KMS-11 (cell line): Measurements from ENCODE around the gene OPTN.
A peak's percentile ranks its signal among the peaks of the same experiment; 100 is the strongest.

Experiments used
- H2AFZ ChIP-seq: fragments of 200-600 bp; sonication (generic); 2 replicates; pipeline ENCODE4 v1.6.1; 2016; ENCODE audit warnings: antibody characterized with exemption, mixed run types, low read depth
- H3K27ac ChIP-seq: fragments of 200-600 bp; sonication (generic); 2 replicates; pipeline ENCODE4 v1.6.1; 2016; ENCODE audit warnings: mild to moderate bottlenecking, mixed run types
- H3K27me3 ChIP-seq: fragments of 200-600 bp; sonication (generic); 2 replicates; pipeline ENCODE4 v1.6.1; 2017; ENCODE audit warnings: mild to moderate bottlenecking, low read depth, mixed run types, moderate library complexity; ENCODE audit not compliant: insufficient read depth
- H3K36me3 ChIP-seq: fragments of 200-600 bp; sonication (generic); 2 replicates; pipeline ENCODE4 v1.6.1; 2017; ENCODE audit warnings: mild to moderate bottlenecking, mixed run types; ENCODE audit not compliant: insufficient read depth
- H3K4me1 ChIP-seq: fragments of 200-600 bp; sonication (generic); 2 replicates; pipeline ENCODE4 v1.6.1; 2016; ENCODE audit warnings: mild to moderate bottlenecking, low read depth, mixed run types; ENCODE audit not compliant: poor library complexity, severe bottlenecking
- H3K4me2 ChIP-seq: fragments of 200-600 bp; sonication (generic); 2 replicates; pipeline ENCODE4 v1.7.0; 2016; ENCODE audit warnings: mild to moderate bottlenecking, mixed run types
- H3K4me3 ChIP-seq: fragments of 200-600 bp; sonication (generic); IDR thresholded peaks from 2 replicates; pipeline ENCODE4 v1.6.1; 2017; ENCODE audit warnings: low read depth, low read length, mixed read lengths; ENCODE audit not compliant: insufficient read depth
- H3K79me2 ChIP-seq: fragments of 200-600 bp; sonication (generic); 2 replicates; pipeline ENCODE4 v1.6.1; 2016; ENCODE audit warnings: low read depth, mixed run types; ENCODE audit not compliant: insufficient read depth
- H3K9ac ChIP-seq: fragments of 200-600 bp; sonication (generic); 2 replicates; pipeline ENCODE4 v1.6.1; 2016; ENCODE audit warnings: mild to moderate bottlenecking, mixed run types
- H4K20me1 ChIP-seq: fragments of 200-600 bp; sonication (generic); 2 replicates; pipeline ENCODE4 v1.6.1; 2016; ENCODE audit warnings: mild to moderate bottlenecking, mixed run types; ENCODE audit not compliant: insufficient read depth
- TF ChIP-seq, protein P1 (sequence below): fragments of 200-600 bp; sonication (generic); conservative IDR thresholded peaks from 2 replicates; pipeline ENCODE4 v1.6.1; 2017; ENCODE audit warnings: low read depth, mild to moderate bottlenecking, antibody characterized with exemption, low read length, moderate library complexity, mixed read lengths

OPTN gene

DNA sequence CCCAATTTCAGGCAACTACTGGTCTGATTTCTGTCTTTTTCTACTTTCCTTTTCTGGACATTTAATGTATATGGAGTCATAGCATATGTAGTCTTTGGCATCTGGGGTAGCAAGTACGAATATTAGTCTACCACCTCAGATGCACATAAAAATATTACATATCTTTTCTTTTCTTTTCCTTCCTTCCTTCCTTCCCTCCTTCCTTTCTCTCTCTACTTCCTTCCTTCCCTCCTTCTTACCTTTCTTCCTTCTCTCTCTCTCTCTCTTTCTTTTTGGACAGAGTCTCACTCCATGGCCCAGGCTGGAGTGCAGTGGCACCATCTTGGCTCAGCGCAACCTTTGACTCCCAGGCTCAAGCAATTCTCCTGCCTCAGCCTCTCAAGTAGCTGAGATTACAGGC, 4.0 kb upstream of the OPTN start:
- H3K27ac ChIP-seq = no peak overlapping the region
- H3K27me3 ChIP-seq = no peaks in the 10 kb centered on the region
- TF ChIP-seq, protein P1, sequence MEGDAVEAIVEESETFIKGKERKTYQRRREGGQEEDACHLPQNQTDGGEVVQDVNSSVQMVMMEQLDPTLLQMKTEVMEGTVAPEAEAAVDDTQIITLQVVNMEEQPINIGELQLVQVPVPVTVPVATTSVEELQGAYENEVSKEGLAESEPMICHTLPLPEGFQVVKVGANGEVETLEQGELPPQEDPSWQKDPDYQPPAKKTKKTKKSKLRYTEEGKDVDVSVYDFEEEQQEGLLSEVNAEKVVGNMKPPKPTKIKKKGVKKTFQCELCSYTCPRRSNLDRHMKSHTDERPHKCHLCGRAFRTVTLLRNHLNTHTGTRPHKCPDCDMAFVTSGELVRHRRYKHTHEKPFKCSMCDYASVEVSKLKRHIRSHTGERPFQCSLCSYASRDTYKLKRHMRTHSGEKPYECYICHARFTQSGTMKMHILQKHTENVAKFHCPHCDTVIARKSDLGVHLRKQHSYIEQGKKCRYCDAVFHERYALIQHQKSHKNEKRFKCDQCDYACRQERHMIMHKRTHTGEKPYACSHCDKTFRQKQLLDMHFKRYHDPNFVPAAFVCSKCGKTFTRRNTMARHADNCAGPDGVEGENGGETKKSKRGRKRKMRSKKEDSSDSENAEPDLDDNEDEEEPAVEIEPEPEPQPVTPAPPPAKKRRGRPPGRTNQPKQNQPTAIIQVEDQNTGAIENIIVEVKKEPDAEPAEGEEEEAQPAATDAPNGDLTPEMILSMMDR = no peak
- no peaks in the 10 kb centered on the region for H4K20me1 ChIP-seq
- no peaks in the 10 kb centered on the region for H3K36me3 ChIP-seq
- H3K4me2 ChIP-seq = no peak overlapping the region
- H3K79me2 ChIP-seq = no peaks in the 10 kb centered on the region
- no peak overlapping the region for H2AFZ ChIP-seq
- H3K9ac ChIP-seq = no peak overlapping the region
- H3K4me1 ChIP-seq = peaks cover 10% of the 10 kb centered on the region
- H3K4me3 ChIP-seq = no peak overlapping the region

GRCh38 chr10:13099144-13099665, 758 bp upstream of the OPTN start:
- H3K79me2 ChIP-seq = peaks cover 6% of the 10 kb centered on the region; the same call in 1 of the 2 replicates
- no peaks in the 10 kb centered on the region for H3K27me3 ChIP-seq
- H3K36me3 ChIP-seq = no peaks in the 10 kb centered on the region
- peak overlapping the region; percentile 41; the same call in 1 of the 2 replicates for H3K9ac ChIP-seq
- H3K4me2 ChIP-seq = peak overlapping the region; percentile 77
- H3K4me1 ChIP-seq = peaks cover 26% of the 10 kb centered on the region
- H3K4me3 ChIP-seq = no peak overlapping the region
- H2AFZ ChIP-seq = peak overlapping the region; percentile 93
- peak overlapping the region; percentile 53 for H3K27ac ChIP-seq
- no peaks in the 10 kb centered on the region for H4K20me1 ChIP-seq
- TF ChIP-seq, protein P1 = no peak

DNA sequence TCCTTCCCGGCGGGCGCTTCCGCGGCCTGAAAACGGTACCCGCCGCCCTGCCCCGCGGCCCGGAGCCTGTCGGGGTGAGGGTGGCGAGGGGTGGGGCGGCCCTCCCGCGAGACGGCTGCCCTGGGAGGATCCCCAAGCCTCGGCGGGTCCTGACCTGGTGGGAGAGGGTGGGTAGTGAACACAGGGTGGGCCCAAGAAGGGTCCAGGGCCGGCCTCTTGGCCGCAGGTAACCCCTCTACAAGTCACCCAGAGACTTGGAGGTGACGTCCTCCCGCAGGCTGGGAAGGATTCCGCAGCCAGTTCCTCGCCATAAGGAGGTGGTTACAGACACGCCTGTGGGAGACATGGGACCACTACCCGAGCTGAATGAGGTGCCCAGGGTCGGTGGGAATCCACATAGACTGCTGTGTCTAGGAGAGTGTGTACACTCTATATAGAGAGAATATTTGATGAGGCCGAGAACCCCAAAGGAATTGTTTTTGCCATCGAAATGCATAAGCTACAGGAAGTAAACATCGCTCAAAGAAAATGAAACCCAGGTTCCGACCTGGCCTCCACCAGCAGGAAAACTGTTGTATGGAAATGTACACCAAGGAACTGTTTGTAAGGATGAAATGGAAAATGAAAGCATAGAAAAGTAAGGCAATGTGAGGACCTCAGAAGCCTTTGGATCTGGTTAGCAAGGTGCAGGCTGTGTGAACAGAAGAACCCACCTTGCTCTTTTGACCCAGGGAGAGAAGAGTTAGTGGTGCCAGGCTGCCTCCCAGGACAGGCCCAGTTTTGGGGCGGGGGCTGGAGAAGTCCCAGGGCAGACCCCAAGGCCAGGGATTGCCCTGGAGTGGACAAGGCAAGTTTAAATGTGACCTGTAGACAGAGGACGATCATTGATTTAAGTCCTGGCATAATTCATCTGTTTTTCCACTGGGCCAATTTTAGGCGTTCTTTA, 659 bp downstream of the OPTN start:
- Histone ChIP-seq H3K9ac (peak overlapping the region; percentile 38; the same call in 1 of the 2 replicates), H3K27me3 (no peaks in the 10 kb centered on the region), H2AFZ (peak overlapping the region; percentile 77), H4K20me1 (no peaks in the 10 kb centered on the region), H3K4me1 (peaks cover 36% of the 10 kb centered on the region), H3K36me3 (no peaks in the 10 kb centered on the region), H3K79me2 (peaks cover 6% of the 10 kb centered on the region; the same call in 1 of the 2 replicates), H3K4me3 (peak overlapping the region; percentile 59), H3K4me2 (peak overlapping the region; percentile 95), H3K27ac (peak overlapping the region; percentile 40)
- TF ChIP-seq, protein P1 = no peak

- Histone ChIP-seq H3K27ac (no peak overlapping the region), H3K79me2 (peaks cover 9% of the 10 kb centered on the region; the same call in 1 of the 2 replicates), H3K4me2 (no peak overlapping the region; the same call in 1 of the 2 replicates), H3K27me3 (no peaks in the 10 kb centered on the region), H3K36me3 (no peaks in the 10 kb centered on the region), H3K4me3 (no peak overlapping the region), H3K4me1 (peaks cover 36% of the 10 kb centered on the region), H2AFZ (no peak overlapping the region), H3K9ac (no peak overlapping the region), H4K20me1 (no peaks in the 10 kb centered on the region)
- TF ChIP-seq, protein P1 = no peak
Observed at GRCh38 chr10:13102002-13102794, 2.2 kb downstream of the OPTN start.
